ENCODE results near the gene NYAP2.

Gene NYAP2

DNA sequence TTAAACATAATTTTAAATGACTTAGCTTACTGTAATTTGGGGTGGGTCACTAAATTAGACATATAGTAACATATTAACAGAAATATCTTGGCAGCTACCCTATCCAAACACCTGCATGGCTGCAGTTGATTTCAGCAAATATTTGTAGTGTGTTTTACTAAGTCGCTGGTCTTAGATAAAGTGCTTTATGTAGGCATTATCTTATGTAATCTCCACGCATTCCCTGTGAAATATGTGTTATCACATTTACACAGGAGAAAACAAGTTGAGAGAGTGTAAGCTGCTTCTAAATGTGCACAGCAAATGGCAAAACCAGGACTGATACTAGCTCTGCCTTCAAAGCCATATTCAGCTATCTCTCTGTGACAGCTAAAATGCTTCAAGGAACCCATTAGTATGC, 72.0 kb downstream of the NYAP2 start:
- no peaks in the 10 kb centered on the region for H3K27me3 ChIP-seq (ENCODE audit: control insufficient read depth in 2 of 2, insufficient read depth in 2 of 2, low read length in 2 of 2)
- no peak overlapping the region for H3K9ac ChIP-seq (ENCODE audit: low read depth in 1 of 2, low read length in 2 of 2)

DNA sequence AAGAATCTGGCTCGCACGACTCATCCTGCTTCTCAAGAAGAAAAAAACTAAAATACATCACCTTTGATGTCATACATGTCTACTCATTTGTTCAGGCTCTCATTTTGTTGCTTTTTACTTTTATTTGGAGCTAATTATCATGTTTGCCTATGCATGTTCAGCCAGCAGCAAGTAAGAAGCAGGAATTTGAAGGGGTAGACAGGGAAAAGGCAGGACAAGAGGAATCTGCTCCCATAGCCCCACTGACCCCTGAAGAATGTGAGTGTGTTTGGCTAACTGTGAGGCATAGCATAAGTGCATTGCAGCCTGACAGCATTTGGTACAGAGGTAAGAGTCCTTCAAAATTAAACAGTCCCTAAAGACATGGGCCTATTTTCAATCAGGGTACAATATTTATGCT, 72.7 kb downstream of the NYAP2 start:
- no peak overlapping the region for H3K27ac ChIP-seq (ENCODE audit: low read depth in 2 of 2, low read length in 2 of 2)

More for the DNA sequence above, 72.0 kb downstream of the NYAP2 start:
- H3K36me3 ChIP-seq (ENCODE audit: control insufficient read depth in 2 of 2, insufficient read depth in 2 of 2, low read length in 2 of 2), result no peaks in the 10 kb centered on the region
- peaks cover 0 to 9% of the 10 kb centered on the region in 2 donors for H3K4me1 ChIP-seq (ENCODE audit: control insufficient read depth in 2 of 2, insufficient read depth in 2 of 2, low read length in 2 of 2)
- no peak overlapping the region for H3K4me3 ChIP-seq (ENCODE audit: low read length in 2 of 2)
- no peaks in the 10 kb centered on the region for H3K9me3 ChIP-seq (ENCODE audit: control insufficient read depth in 2 of 2, low read length in 2 of 2)
- no peak overlapping the region for H3K27ac ChIP-seq (ENCODE audit: low read depth in 2 of 2, low read length in 2 of 2)

DNA sequence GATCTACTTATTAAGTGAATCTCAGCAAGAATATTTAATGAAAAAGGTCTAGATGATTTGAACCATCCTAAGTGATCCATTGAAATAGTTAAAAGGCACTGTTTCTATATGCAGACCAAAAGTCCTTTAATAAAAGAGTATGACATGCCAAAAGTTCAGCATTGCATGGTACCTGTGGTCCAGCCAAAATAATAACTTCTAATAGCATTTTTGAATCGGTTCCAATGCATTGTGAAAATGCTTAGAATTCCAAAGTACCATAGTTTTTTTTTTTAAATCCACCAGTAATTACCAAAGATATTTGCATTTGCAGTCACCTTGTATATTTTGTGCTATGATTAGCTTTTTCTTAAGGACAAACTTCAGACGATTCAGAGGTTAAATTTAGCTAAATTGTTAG, 79.9 kb downstream of the NYAP2 start:
- H3K27ac ChIP-seq (ENCODE audit: low read depth in 2 of 2, low read length in 2 of 2), result no peak overlapping the region
- no peak overlapping the region for H3K9ac ChIP-seq (ENCODE audit: low read depth in 1 of 2, low read length in 2 of 2)
- H3K4me3 ChIP-seq (ENCODE audit: low read length in 2 of 2), result no peak overlapping the region
- H3K4me1 ChIP-seq (ENCODE audit: control insufficient read depth in 2 of 2, insufficient read depth in 2 of 2, low read length in 2 of 2), result no peaks in the 10 kb centered on the region
- H3K9me3 ChIP-seq (ENCODE audit: control insufficient read depth in 2 of 2, low read length in 2 of 2), result no peaks in the 10 kb centered on the region
- H3K36me3 ChIP-seq (ENCODE audit: control insufficient read depth in 2 of 2, insufficient read depth in 2 of 2, low read length in 2 of 2), result no peaks in the 10 kb centered on the region
- H3K27me3 ChIP-seq (ENCODE audit: control insufficient read depth in 2 of 2, insufficient read depth in 2 of 2, low read length in 2 of 2), result peaks cover 0 to 3% of the 10 kb centered on the region in 2 donors

More for the DNA sequence above, 72.7 kb downstream of the NYAP2 start:
- Histone ChIP-seq H3K4me3 (ENCODE audit: low read length in 2 of 2) (no peak overlapping the region), H3K27me3 (ENCODE audit: control insufficient read depth in 2 of 2, insufficient read depth in 2 of 2, low read length in 2 of 2) (no peaks in the 10 kb centered on the region), H3K36me3 (ENCODE audit: control insufficient read depth in 2 of 2, insufficient read depth in 2 of 2, low read length in 2 of 2) (no peaks in the 10 kb centered on the region), H3K9ac (ENCODE audit: low read depth in 1 of 2, low read length in 2 of 2) (peak overlapping the region in 1 of 2 donors; percentile 1), H3K9me3 (ENCODE audit: control insufficient read depth in 2 of 2, low read length in 2 of 2) (no peaks in the 10 kb centered on the region), H3K4me1 (ENCODE audit: control insufficient read depth in 2 of 2, insufficient read depth in 2 of 2, low read length in 2 of 2) (peaks cover 0 to 5% of the 10 kb centered on the region in 2 donors)

DNA sequence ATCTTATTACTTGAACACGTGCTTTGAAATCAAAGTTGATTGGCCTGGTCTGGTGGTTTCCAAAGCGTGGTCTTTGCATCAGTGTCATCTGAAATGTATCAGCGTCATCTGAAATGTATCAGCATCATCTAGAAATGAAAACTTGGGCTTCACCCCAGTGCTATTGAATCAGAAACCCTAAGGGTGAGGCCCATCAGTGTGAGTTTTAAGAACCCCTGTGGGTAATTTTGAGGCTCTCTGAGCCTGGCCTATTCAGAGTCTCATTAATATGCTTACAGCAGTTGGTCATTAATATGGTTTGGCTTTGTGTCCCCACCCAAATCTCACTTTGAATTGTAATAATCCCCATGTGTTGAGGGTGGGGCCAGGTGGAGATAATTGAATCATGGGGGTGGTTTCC, 85.2 kb downstream of the NYAP2 start:
- no peaks in the 10 kb centered on the region for H3K36me3 ChIP-seq (ENCODE audit: control insufficient read depth in 2 of 2, insufficient read depth in 2 of 2, low read length in 2 of 2)
- H3K27ac ChIP-seq (ENCODE audit: low read depth in 2 of 2, low read length in 2 of 2), result no peak overlapping the region
- H3K4me3 ChIP-seq (ENCODE audit: low read length in 2 of 2), result no peak overlapping the region
- H3K9me3 ChIP-seq (ENCODE audit: control insufficient read depth in 2 of 2, low read length in 2 of 2), result no peaks in the 10 kb centered on the region
- H3K9ac ChIP-seq (ENCODE audit: low read depth in 1 of 2, low read length in 2 of 2), result no peak overlapping the region
- H3K27me3 ChIP-seq (ENCODE audit: control insufficient read depth in 2 of 2, insufficient read depth in 2 of 2, low read length in 2 of 2), result no peaks in the 10 kb centered on the region
- H3K4me1 ChIP-seq (ENCODE audit: control insufficient read depth in 2 of 2, insufficient read depth in 2 of 2, low read length in 2 of 2), result no peaks in the 10 kb centered on the region

DNA sequence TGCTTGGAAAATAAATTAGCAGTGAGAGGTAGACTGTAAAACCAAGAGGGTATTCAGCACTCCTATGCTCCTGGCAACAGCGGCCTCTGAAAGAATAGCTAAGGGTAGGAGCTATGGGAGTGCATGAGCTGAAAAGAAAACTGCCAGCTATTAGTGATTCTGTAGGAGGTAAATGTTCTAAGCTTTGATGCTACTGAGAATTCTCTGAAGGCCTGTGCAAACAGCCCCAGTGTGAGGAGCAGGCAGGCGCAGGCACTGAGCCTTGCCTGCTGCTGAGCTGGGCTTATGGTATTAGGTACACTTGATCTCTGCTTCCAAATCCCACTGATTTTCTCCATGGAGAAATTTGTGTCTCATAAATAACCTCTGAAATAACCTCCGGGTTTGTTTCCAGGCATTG, 86.7 kb downstream of the NYAP2 start:
- H3K4me1 ChIP-seq (ENCODE audit: control insufficient read depth in 2 of 2, insufficient read depth in 2 of 2, low read length in 2 of 2), result no peaks in the 10 kb centered on the region
- H3K4me3 ChIP-seq (ENCODE audit: low read length in 2 of 2), result no peak overlapping the region
- no peak overlapping the region for H3K27ac ChIP-seq (ENCODE audit: low read depth in 2 of 2, low read length in 2 of 2)
- no peaks in the 10 kb centered on the region for H3K36me3 ChIP-seq (ENCODE audit: control insufficient read depth in 2 of 2, insufficient read depth in 2 of 2, low read length in 2 of 2)
- H3K9me3 ChIP-seq (ENCODE audit: control insufficient read depth in 2 of 2, low read length in 2 of 2), result no peaks in the 10 kb centered on the region
- no peak overlapping the region for H3K9ac ChIP-seq (ENCODE audit: low read depth in 1 of 2, low read length in 2 of 2)
- no peaks in the 10 kb centered on the region for H3K27me3 ChIP-seq (ENCODE audit: control insufficient read depth in 2 of 2, insufficient read depth in 2 of 2, low read length in 2 of 2)

DNA sequence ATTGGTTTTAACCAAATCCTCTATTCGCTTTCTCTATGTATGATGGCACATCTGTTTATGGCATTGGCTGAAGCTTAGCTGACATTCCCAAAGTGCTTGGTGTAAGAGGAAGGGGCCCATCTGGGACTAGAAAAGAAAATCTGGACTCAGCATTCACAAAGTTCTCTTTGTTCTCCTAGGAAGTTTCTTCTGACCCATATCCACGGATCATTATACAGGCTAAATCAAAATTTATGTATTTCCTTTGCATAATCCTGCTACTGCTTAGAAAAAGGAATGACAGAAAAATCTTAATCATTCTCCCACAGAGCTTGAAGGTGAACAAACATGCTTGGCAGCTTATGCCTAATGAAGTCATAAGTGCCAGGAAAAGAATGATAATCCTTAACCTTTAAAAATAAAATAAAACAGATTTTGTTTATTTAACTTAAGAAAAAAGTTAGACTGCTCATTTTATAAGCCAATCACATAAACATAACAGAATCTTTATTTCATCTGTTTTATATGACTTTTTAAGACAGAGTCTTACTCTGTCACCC, 88.4 kb downstream of the NYAP2 start:
- no peaks in the 10 kb centered on the region for H3K36me3 ChIP-seq (ENCODE audit: control insufficient read depth in 2 of 2, insufficient read depth in 2 of 2, low read length in 2 of 2)
- H3K9ac ChIP-seq (ENCODE audit: low read depth in 1 of 2, low read length in 2 of 2), result no peak overlapping the region
- no peak overlapping the region for H3K4me3 ChIP-seq (ENCODE audit: low read length in 2 of 2)
- no peaks in the 10 kb centered on the region for H3K9me3 ChIP-seq (ENCODE audit: control insufficient read depth in 2 of 2, low read length in 2 of 2)
- H3K27me3 ChIP-seq (ENCODE audit: control insufficient read depth in 2 of 2, insufficient read depth in 2 of 2, low read length in 2 of 2), result no peaks in the 10 kb centered on the region
- H3K27ac ChIP-seq (ENCODE audit: low read depth in 2 of 2, low read length in 2 of 2), result no peak overlapping the region
- no peaks in the 10 kb centered on the region for H3K4me1 ChIP-seq (ENCODE audit: control insufficient read depth in 2 of 2, insufficient read depth in 2 of 2, low read length in 2 of 2)

DNA sequence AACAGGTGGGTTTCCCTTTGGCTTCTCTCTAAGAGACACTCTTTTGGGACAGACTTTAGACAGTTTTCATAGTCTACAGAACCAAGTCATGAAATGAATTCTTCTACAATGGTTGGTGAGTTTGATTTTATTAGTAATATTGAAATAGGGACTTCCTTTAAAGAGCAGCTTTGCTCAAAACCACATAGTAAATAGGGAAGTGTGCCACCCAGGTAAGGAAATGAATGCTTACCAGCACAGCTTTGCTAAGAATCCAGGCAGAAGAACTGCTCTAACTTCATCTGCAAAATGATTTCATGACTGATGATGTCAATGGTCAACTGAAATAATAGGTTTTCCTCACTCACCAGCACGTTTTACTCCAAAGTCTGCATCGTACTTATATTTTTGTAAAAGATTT, 89.2 kb downstream of the NYAP2 start:
- Histone ChIP-seq H3K4me1 (ENCODE audit: control insufficient read depth in 2 of 2, insufficient read depth in 2 of 2, low read length in 2 of 2) (no peaks in the 10 kb centered on the region), H3K27me3 (ENCODE audit: control insufficient read depth in 2 of 2, insufficient read depth in 2 of 2, low read length in 2 of 2) (no peaks in the 10 kb centered on the region), H3K4me3 (ENCODE audit: low read length in 2 of 2) (no peak overlapping the region), H3K9me3 (ENCODE audit: control insufficient read depth in 2 of 2, low read length in 2 of 2) (no peaks in the 10 kb centered on the region), H3K36me3 (ENCODE audit: control insufficient read depth in 2 of 2, insufficient read depth in 2 of 2, low read length in 2 of 2) (no peaks in the 10 kb centered on the region), H3K27ac (ENCODE audit: low read depth in 2 of 2, low read length in 2 of 2) (no peak overlapping the region), H3K9ac (ENCODE audit: low read depth in 1 of 2, low read length in 2 of 2) (no peak overlapping the region)

DNA sequence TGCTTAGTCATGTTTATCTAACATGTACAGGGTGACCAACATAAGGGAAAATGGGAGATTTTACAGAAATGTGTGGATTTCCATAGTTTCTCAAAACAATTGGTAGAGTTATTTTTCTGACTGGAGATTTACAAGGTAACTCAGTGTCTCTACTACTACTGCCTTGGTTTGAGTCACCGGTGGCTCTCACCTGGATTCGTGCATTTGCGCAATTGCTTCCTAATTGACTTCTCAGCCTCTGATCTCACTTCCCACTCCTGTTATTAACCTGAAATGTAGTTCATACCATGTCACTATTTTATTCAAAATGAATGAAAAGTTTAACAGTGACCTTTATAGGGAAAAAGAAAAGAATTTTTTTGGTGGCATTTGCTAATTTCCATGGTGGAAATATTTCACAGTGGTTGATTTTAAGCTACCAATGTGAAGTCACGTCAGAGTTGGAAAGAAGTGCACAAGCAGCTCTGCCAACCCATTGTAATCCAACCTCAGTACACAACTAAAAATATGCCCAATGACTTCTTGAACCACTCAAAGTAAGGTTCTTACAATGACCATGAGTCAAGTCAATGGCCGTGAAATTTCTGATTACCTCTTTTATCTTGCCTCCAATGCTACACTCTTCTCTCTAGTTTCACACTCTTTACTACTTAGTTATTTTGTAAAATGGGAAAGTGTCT, 94.0 kb downstream of the NYAP2 start:
- no peaks in the 10 kb centered on the region for H3K9me3 ChIP-seq (ENCODE audit: control insufficient read depth in 2 of 2, low read length in 2 of 2)
- H3K27me3 ChIP-seq (ENCODE audit: control insufficient read depth in 2 of 2, insufficient read depth in 2 of 2, low read length in 2 of 2), result no peaks in the 10 kb centered on the region
- no peak overlapping the region for H3K27ac ChIP-seq (ENCODE audit: low read depth in 2 of 2, low read length in 2 of 2)
- no peak overlapping the region for H3K4me3 ChIP-seq (ENCODE audit: low read length in 2 of 2)
- H3K9ac ChIP-seq (ENCODE audit: low read depth in 1 of 2, low read length in 2 of 2), result no peak overlapping the region
- H3K4me1 ChIP-seq (ENCODE audit: control insufficient read depth in 2 of 2, insufficient read depth in 2 of 2, low read length in 2 of 2), result peaks cover 0 to 9% of the 10 kb centered on the region in 2 donors
- no peaks in the 10 kb centered on the region for H3K36me3 ChIP-seq (ENCODE audit: control insufficient read depth in 2 of 2, insufficient read depth in 2 of 2, low read length in 2 of 2)

DNA sequence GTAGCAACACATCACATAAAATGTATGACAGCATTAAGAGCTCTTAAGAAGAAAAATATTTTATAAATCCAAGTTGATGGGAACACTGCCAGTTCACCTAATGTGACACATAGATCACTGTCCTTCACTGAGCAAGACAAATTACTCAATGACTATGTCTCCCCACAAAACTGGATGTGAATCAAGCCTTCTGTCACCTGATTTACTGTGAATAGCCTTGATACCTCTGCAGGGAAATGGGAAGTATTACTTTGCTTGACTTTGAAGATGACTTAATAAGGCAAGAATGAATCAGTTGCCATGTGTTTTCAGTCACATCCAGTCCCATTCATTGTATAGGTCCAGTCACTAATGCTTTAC, 94.6 kb downstream of the NYAP2 start:
- Histone ChIP-seq H3K4me3 (ENCODE audit: low read length in 2 of 2) (no peak overlapping the region), H3K4me1 (ENCODE audit: control insufficient read depth in 2 of 2, insufficient read depth in 2 of 2, low read length in 2 of 2) (peaks cover 0 to 9% of the 10 kb centered on the region in 2 donors), H3K27me3 (ENCODE audit: control insufficient read depth in 2 of 2, insufficient read depth in 2 of 2, low read length in 2 of 2) (no peaks in the 10 kb centered on the region), H3K27ac (ENCODE audit: low read depth in 2 of 2, low read length in 2 of 2) (no peak overlapping the region), H3K36me3 (ENCODE audit: control insufficient read depth in 2 of 2, insufficient read depth in 2 of 2, low read length in 2 of 2) (no peaks in the 10 kb centered on the region), H3K9me3 (ENCODE audit: control insufficient read depth in 2 of 2, low read length in 2 of 2) (no peaks in the 10 kb centered on the region), H3K9ac (ENCODE audit: low read depth in 1 of 2, low read length in 2 of 2) (no peak overlapping the region)

DNA sequence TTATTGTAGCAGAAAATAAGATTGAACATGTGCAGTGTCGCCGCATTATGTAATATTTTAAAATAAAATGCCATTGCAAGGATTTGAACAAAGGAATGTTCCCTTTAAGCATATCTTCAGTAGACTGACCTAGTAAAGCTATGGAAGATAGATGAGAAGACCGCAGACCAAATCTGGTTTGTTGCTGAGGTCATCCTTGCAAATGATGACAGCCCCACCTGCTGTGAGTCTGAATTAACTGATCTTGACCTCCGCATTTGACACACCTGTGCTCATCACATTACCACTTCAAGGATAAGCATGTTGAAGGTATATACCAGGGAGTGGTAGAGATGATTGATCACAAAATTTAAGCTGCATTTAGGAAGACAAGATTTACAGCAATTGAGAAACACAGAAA, 96.2 kb downstream of the NYAP2 start:
- Histone ChIP-seq H3K4me3 (ENCODE audit: low read length in 2 of 2) (no peak overlapping the region), H3K27ac (ENCODE audit: low read depth in 2 of 2, low read length in 2 of 2) (no peak overlapping the region), H3K9ac (ENCODE audit: low read depth in 1 of 2, low read length in 2 of 2) (no peak overlapping the region), H3K27me3 (ENCODE audit: control insufficient read depth in 2 of 2, insufficient read depth in 2 of 2, low read length in 2 of 2) (no peaks in the 10 kb centered on the region), H3K4me1 (ENCODE audit: control insufficient read depth in 2 of 2, insufficient read depth in 2 of 2, low read length in 2 of 2) (peaks cover 0 to 9% of the 10 kb centered on the region in 2 donors), H3K9me3 (ENCODE audit: control insufficient read depth in 2 of 2, low read length in 2 of 2) (no peaks in the 10 kb centered on the region), H3K36me3 (ENCODE audit: control insufficient read depth in 2 of 2, insufficient read depth in 2 of 2, low read length in 2 of 2) (no peaks in the 10 kb centered on the region)
